GM19324 (cell line): Measurements from ENCODE around the gene GRK6.
A peak's percentile ranks its signal among the peaks of the same experiment; 100 is the strongest.
"Not testable (repeated sequence)": the region's sequence is repeated elsewhere in the genome, so short reads cannot be mapped to it uniquely, and the experiment has no call there.

Source experiments
- ATAC-seq: cut with Tn5 transposase; IDR thresholded peaks from one replicate; pipeline ENCODE4 v1.9.1; 2021; ENCODE audit warnings: mild to moderate bottlenecking, moderate library complexity; ENCODE audit not compliant: unreplicated experiment, low FRiP score

The GRK6 gene

GRCh38 chr5:177397875-177398390 lies 28.5 kb upstream of the GRK6 start:
- no peak for ATAC-seq

GRCh38 chr5:177399997-177400868 lies 26.2 kb upstream of the GRK6 start, which contains the start of gene PFN3:
Gene PFN3 (minus strand): TSS chr5:177400661. CDS start chr5:177400576, 85 bp downstream.
- no peak for ATAC-seq

GRCh38 chr5:177402271-177403043 lies 24.0 kb upstream of the GRK6 start:
- ATAC-seq = no peak

- peak; percentile 27 for ATAC-seq
Measured at GRCh38 chr5:177403102-177403791, 23.2 kb upstream of the GRK6 start.

GRCh38 chr5:177403792-177404640 lies 22.5 kb upstream of the GRK6 start:
- peak; percentile 70 for ATAC-seq

- no peak for ATAC-seq
Measured at GRCh38 chr5:177404641-177405179, 21.8 kb upstream of the GRK6 start.

- ATAC-seq = no peak
Measured at GRCh38 chr5:177405312-177405711, 21.2 kb upstream of the GRK6 start.

- no peak for ATAC-seq
Measured at GRCh38 chr5:177405805-177406204, 20.7 kb upstream of the GRK6 start.

GRCh38 chr5:177409043-177409801 lies 17.3 kb upstream of the GRK6 start, which contains the start of gene F12:
Gene F12 (minus strand): TSS chr5:177409564. CDS start chr5:177409527, 37 bp downstream.
- no peak for ATAC-seq

GRCh38 chr5:177410575-177410974 lies 15.9 kb upstream of the GRK6 start:
- ATAC-seq = no peak

- peak; percentile 44 for ATAC-seq
Measured at GRCh38 chr5:177412603-177413233, 13.8 kb upstream of the GRK6 start.

GRCh38 chr5:177414481-177414880 lies 12.0 kb upstream of the GRK6 start:
- no peak for ATAC-seq

- ATAC-seq = not testable (repeated sequence)
Measured at GRCh38 chr5:177417081-177417480, 9.4 kb upstream of the GRK6 start.

- ATAC-seq = no peak
Measured at GRCh38 chr5:177419046-177419445, 7.4 kb upstream of the GRK6 start.

GRCh38 chr5:177420472-177420871 lies 6.0 kb upstream of the GRK6 start:
- not testable (repeated sequence) for ATAC-seq

GRCh38 chr5:177421062-177421798 lies 5.2 kb upstream of the GRK6 start:
- ATAC-seq = no peak

- ATAC-seq = no peak
Measured at GRCh38 chr5:177423671-177424070, 2.8 kb upstream of the GRK6 start.
